H9 (cell line): ENCODE measurements around the gene FBXL20. TPM values are rescaled to one million over a fixed set of nuclear protein-coding genes. Genes with fewer than 3 reads are reported as not detected.

ENCODE experiments used
- DNase-seq: peaks from one replicate; pipeline ENCODE4 v3.0.0-alpha.2; 2017
- H2AFZ ChIP-seq: one replicate; pipeline ENCODE4 v1.6.1; 2013; ENCODE audit warnings: mild to moderate bottlenecking, low read length, control low read depth, moderate library complexity
- H2AK5ac ChIP-seq: 2 replicates; pipeline ENCODE4 v1.6.1; 2013; ENCODE audit warnings: low read length, control low read depth, mixed read lengths; ENCODE audit not compliant: insufficient read length
- H2BK120ac ChIP-seq: one replicate; pipeline ENCODE4 v1.6.1; 2013; ENCODE audit warnings: low read depth, mild to moderate bottlenecking, low read length, control low read depth, inconsistent platforms; ENCODE audit not compliant: poor library complexity, severe bottlenecking
- H2BK12ac ChIP-seq: 2 replicates; pipeline ENCODE4 v1.6.1; 2013; ENCODE audit warnings: low read length, control low read depth, mixed read lengths, low read depth; ENCODE audit not compliant: insufficient read length
- H2BK15ac ChIP-seq: 2 replicates; pipeline ENCODE4 v1.6.1; 2013; ENCODE audit warnings: low read depth, low read length, control low read depth
- H2BK20ac ChIP-seq: one replicate; pipeline ENCODE4 v1.6.1; 2013; ENCODE audit warnings: low read depth, mild to moderate bottlenecking, low read length, control low read depth, inconsistent platforms; ENCODE audit not compliant: poor library complexity, severe bottlenecking
- H2BK5ac ChIP-seq: 2 replicates; pipeline ENCODE4 v1.6.1; 2013; ENCODE audit warnings: low read length, control low read depth, mixed read lengths; ENCODE audit not compliant: insufficient read length
- H3K14ac ChIP-seq: 2 replicates; pipeline ENCODE4 v1.6.1; 2013; ENCODE audit warnings: low read length, control low read depth; ENCODE audit not compliant: insufficient read depth
- H3K18ac ChIP-seq: 2 replicates; pipeline ENCODE4 v1.6.1; 2013; ENCODE audit warnings: low read depth, mild to moderate bottlenecking, mixed read lengths, low read length, control low read depth; ENCODE audit not compliant: insufficient read length
- H3K23ac ChIP-seq: 2 replicates; pipeline ENCODE4 v1.6.1; 2013; ENCODE audit warnings: low read length, control low read depth, mixed read lengths, low read depth; ENCODE audit not compliant: insufficient read length
- H3K23me2 ChIP-seq: 2 replicates; pipeline ENCODE4 v1.6.1; 2013; ENCODE audit warnings: low read depth, mild to moderate bottlenecking, mixed read lengths, low read length, control low read depth; ENCODE audit not compliant: insufficient read length, poor library complexity, severe bottlenecking
- H3K27ac ChIP-seq: 2 replicates; pipeline ENCODE4 v1.5.1; 2013; ENCODE audit warnings: low read length, control low read depth, mixed read lengths, low read depth; ENCODE audit not compliant: insufficient read length
- H3K27me3 ChIP-seq: 2 replicates; pipeline ENCODE4 v1.6.1; 2013; ENCODE audit warnings: low read length, control low read depth, inconsistent platforms; ENCODE audit not compliant: insufficient read depth
- H3K4ac ChIP-seq: 2 replicates; pipeline ENCODE4 v1.6.1; 2013; ENCODE audit warnings: low read depth, mild to moderate bottlenecking, control low read depth, inconsistent platforms, low read length, moderate library complexity
- H3K4me1 ChIP-seq: 2 replicates; pipeline ENCODE4 v1.6.1; 2013; ENCODE audit warnings: low read length, control low read depth, inconsistent platforms; ENCODE audit not compliant: insufficient read depth
- H3K4me2 ChIP-seq: 2 replicates; pipeline ENCODE4 v1.6.1; 2013; ENCODE audit warnings: low read length, control low read depth, mixed read lengths; ENCODE audit not compliant: insufficient read length, insufficient read depth
- H3K56ac ChIP-seq: 2 replicates; pipeline ENCODE4 v1.6.1; 2013; ENCODE audit warnings: low read depth, mild to moderate bottlenecking, mixed read lengths, low read length, control low read depth; ENCODE audit not compliant: insufficient read length
- H3K79me1 ChIP-seq: 2 replicates; pipeline ENCODE4 v1.6.1; 2013; ENCODE audit warnings: low read depth, mild to moderate bottlenecking, moderate library complexity, low read length, control low read depth, inconsistent platforms; ENCODE audit not compliant: insufficient read depth, poor library complexity, severe bottlenecking
- H3K79me2 ChIP-seq: 2 replicates; pipeline ENCODE4 v1.6.1; 2013; ENCODE audit warnings: low read length, control low read depth, inconsistent platforms; ENCODE audit not compliant: insufficient read depth
- H3K9ac ChIP-seq: 2 replicates; pipeline ENCODE4 v1.6.1; 2013; ENCODE audit warnings: low read length, control low read depth, mixed read lengths; ENCODE audit not compliant: insufficient read length; ENCODE audit errors: extremely low read depth
- H3K9me3 ChIP-seq: one replicate; pipeline ENCODE4 v1.6.1; 2013; ENCODE audit warnings: low read depth, low read length, inconsistent platforms; ENCODE audit not compliant: control insufficient read depth
- H3T11ph ChIP-seq: one replicate; pipeline ENCODE4 v1.6.1; 2013; ENCODE audit warnings: mild to moderate bottlenecking, low read length, control low read depth, inconsistent platforms
- H4K20me1 ChIP-seq: one replicate; pipeline ENCODE4 v1.6.1; 2013; ENCODE audit not compliant: control insufficient read depth, insufficient read length, insufficient read depth
- H4K5ac ChIP-seq: 2 replicates; pipeline ENCODE4 v1.6.1; 2013; ENCODE audit warnings: low read depth, mild to moderate bottlenecking, mixed read lengths, low read length, control low read depth; ENCODE audit not compliant: insufficient read length
- H4K8ac ChIP-seq: replicated peaks from 2 replicates; pipeline ENCODE4 v1.6.1; 2013; ENCODE audit warnings: low read length, control low read depth, mixed read lengths, low read depth; ENCODE audit not compliant: insufficient read length
- H4K91ac ChIP-seq: 2 replicates; pipeline ENCODE4 v1.6.1; 2013; ENCODE audit warnings: low read depth, mild to moderate bottlenecking, moderate library complexity, mixed read lengths, low read length, control low read depth; ENCODE audit not compliant: insufficient read length
- H3K27ac Mint-ChIP-seq, 3 experiments: 2 replicates in 2 of 3; 3 replicates in 1 of 3; pipeline ENCODE4 v1.8.0; 2020 to 2021; ENCODE audit warnings: mixed read lengths in 3 of 3, mild to moderate bottlenecking in 1 of 3, moderate library complexity in 1 of 3
- H3K27me3 Mint-ChIP-seq: 2 replicates; pipeline ENCODE4 v1.8.0; 2021; ENCODE audit warnings: low read depth, mild to moderate bottlenecking, moderate library complexity, mixed read lengths
- H3K36me3 Mint-ChIP-seq, 3 experiments: 2 replicates in 2 of 3; 3 replicates in 1 of 3; pipeline ENCODE4 v1.8.0; 2020 to 2021; ENCODE audit warnings: low read depth in 3 of 3, mixed read lengths in 3 of 3; ENCODE audit not compliant: insufficient read depth in 1 of 3
- H3K4me1 Mint-ChIP-seq, 2 experiments: 2 replicates each; pipeline ENCODE4 v1.8.0; 2020; ENCODE audit warnings: mixed read lengths in 2 of 2
- H3K4me3 Mint-ChIP-seq, 2 experiments: 2 replicates in 1 of 2; 3 replicates in 1 of 2; pipeline ENCODE4 v1.8.0; 2020 to 2021; ENCODE audit warnings: mild to moderate bottlenecking in 2 of 2, mixed read lengths in 2 of 2, moderate library complexity in 1 of 2
- H3K9me3 Mint-ChIP-seq, 2 experiments: 2 replicates in 1 of 2; 3 replicates in 1 of 2; pipeline ENCODE4 v1.8.0; 2020; ENCODE audit warnings: mild to moderate bottlenecking in 2 of 2, mixed read lengths in 2 of 2, moderate library complexity in 1 of 2
- CTCF ChIP-seq: fragments of 200-600 bp; sonication (generic); conservative IDR thresholded peaks from 3 replicates; pipeline ENCODE4 v1.8.0; 2021; ENCODE audit warnings: antibody characterized with exemption, mild to moderate bottlenecking
- WGBS: extraction: QIAGEN DNeasy Blood & Tissue Kit; methylation state at CpG from one replicate; pipeline ENCODE4 v1.1.7; 2013; ENCODE audit warnings: missing lambda C conversion rate, low lambda C conversion rate, mixed read lengths; ENCODE audit not compliant: insufficient read length; ENCODE audit errors: extremely low coverage; 5-methylcytosine and 5-hydroxymethylcytosine counted together
- total RNA-seq: library from RNA; stranded (reverse); gene quantifications from 2 replicates; pipeline ENCODE4 v1.2.1, GENCODE V29; 2021

FBXL20 gene
- total RNA-seq, 1 experiment from 2014 or later, result 18.4 TPM

GRCh38 chr17:39219647-39220154, 181.7 kb downstream of the FBXL20 start:
- Histone ChIP-seq H3K23ac (no peak overlapping the region), H3K4me2 (no peak overlapping the region), H3T11ph (no peak overlapping the region), H3K23me2 (peaks cover 5% of the 10 kb centered on the region), H3K4ac (no peak overlapping the region), H4K8ac (no peak overlapping the region), H3K56ac (no peak overlapping the region), H3K27me3 (peaks cover 9% of the 10 kb centered on the region; the same call in 1 of the 2 replicates), H3K79me2 (no peaks in the 10 kb centered on the region), H2BK15ac (no peak overlapping the region), H3K9me3 (no peaks in the 10 kb centered on the region), H4K91ac (no peak overlapping the region), H4K20me1 (no peaks in the 10 kb centered on the region), H2AK5ac (no peak overlapping the region), H4K5ac (no peak overlapping the region), H3K9ac (no peak overlapping the region), H3K27ac (no peak overlapping the region), H2BK120ac (no peak overlapping the region), H3K14ac (no peak overlapping the region), H2BK5ac (no peak overlapping the region), H2AFZ (no peak overlapping the region), H2BK20ac (no peak overlapping the region), H3K18ac (no peak overlapping the region), H2BK12ac (no peak overlapping the region), H3K4me1 (no peaks in the 10 kb centered on the region), H3K79me1 (no peaks in the 10 kb centered on the region)
- Mint-ChIP-seq H3K27me3 (peaks cover 84% of the 10 kb centered on the region), H3K4me3 (no peak overlapping the region), H3K36me3 (no peaks in the 10 kb centered on the region; a peak in 1 of 7 replicates), H3K9me3 (no peaks in the 10 kb centered on the region), H3K4me1 (peaks cover 12 to 18% of the 10 kb centered on the region in 2 experiments), H3K27ac (no peak overlapping the region)
- TF ChIP-seq CTCF, result no peak
- no CpG with 5 or more reads among the region's 8 CpGs for WGBS
- DNase-seq, result no peak
